ENCODE results near the gene R3HCC1L.

R3HCC1L gene

DNA sequence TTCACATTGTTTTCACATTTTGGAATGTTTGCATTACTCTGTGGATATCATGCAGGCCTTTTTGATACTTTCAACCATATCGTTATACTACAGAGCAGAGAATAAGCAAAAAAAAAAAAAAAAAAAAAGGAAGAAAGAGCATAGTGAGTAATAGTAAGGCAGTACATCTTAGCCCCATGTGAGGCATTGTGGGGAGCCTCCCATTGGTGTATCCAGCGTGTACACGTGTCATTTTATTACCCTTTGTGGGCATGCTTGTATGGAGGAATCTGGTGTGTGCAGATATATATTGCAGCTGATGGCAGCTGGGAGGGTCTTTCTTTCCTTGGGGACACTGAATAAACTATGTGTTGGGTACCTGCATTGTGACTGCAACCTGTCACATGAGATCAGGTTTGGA, 19.6 kb downstream of the R3HCC1L start:
- no peak overlapping the region for H3K4me3 ChIP-seq (ENCODE audit: insufficient read depth, low read length, poor library complexity, severe bottlenecking)
- H3K4me2 ChIP-seq (ENCODE audit: low read depth, low read length, poor library complexity, severe bottlenecking) = no peak overlapping the region
- H3K27me3 ChIP-seq (ENCODE audit: low read length) = no peaks in the 10 kb centered on the region
- TF ChIP-seq, protein P1, sequence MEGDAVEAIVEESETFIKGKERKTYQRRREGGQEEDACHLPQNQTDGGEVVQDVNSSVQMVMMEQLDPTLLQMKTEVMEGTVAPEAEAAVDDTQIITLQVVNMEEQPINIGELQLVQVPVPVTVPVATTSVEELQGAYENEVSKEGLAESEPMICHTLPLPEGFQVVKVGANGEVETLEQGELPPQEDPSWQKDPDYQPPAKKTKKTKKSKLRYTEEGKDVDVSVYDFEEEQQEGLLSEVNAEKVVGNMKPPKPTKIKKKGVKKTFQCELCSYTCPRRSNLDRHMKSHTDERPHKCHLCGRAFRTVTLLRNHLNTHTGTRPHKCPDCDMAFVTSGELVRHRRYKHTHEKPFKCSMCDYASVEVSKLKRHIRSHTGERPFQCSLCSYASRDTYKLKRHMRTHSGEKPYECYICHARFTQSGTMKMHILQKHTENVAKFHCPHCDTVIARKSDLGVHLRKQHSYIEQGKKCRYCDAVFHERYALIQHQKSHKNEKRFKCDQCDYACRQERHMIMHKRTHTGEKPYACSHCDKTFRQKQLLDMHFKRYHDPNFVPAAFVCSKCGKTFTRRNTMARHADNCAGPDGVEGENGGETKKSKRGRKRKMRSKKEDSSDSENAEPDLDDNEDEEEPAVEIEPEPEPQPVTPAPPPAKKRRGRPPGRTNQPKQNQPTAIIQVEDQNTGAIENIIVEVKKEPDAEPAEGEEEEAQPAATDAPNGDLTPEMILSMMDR (IDR thresholded peaks at IDR 0.05; ENCODE audit: insufficient read depth, low read length, poor library complexity, severe bottlenecking) = no peak
- TF ChIP-seq EZH2phosphoT487 (conservative IDR thresholded peaks at IDR 0.05; ENCODE audit: low read length) = no peak
- no peaks in the 10 kb centered on the region for H3K9me3 ChIP-seq (ENCODE audit: insufficient read depth, low read length)
- H3K36me3 ChIP-seq (ENCODE audit: low read length) = peaks cover 36% of the 10 kb centered on the region
- H2AFZ ChIP-seq (ENCODE audit: low read depth, low read length, severe bottlenecking) = no peak overlapping the region
- H3F3A ChIP-seq (ENCODE audit: insufficient read depth) = no peaks in the 10 kb centered on the region
- no peak overlapping the region for H3K27ac ChIP-seq (ENCODE audit: low read depth, low read length)
- no peak overlapping the region for H3K9ac ChIP-seq (ENCODE audit: low read length)
- H3K9me2 ChIP-seq (replicated peaks; ENCODE audit: insufficient read depth, low read length) = no peaks in the 10 kb centered on the region
- peaks cover 6% of the 10 kb centered on the region; the same call in 1 of the 2 replicates for H4K20me1 ChIP-seq (ENCODE audit: low read depth, low read length)
- peaks cover 83% of the 10 kb centered on the region for H3K79me2 ChIP-seq (ENCODE audit: insufficient read depth, low read length)

DNA sequence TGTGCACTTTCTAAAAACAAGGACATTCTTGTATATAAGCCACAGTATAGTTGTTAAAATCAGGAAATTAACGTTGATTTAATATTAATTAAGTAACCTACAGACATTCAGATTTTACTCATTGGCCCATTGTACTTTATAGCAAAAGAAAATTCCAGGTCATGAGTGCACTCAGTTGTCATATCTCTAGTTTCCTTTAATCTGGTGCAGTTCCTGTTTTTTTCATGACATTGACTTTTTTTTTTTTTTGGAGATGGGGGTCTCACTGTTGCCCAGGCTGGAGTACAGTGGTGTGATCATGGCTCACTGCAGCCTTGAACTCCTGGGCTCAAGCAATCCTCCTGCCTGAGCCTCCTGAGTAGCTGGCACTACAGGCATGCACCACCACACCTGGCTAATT, 24.1 kb downstream of the R3HCC1L start:
- Histone ChIP-seq H3K27me3 (ENCODE audit: low read length) (no peaks in the 10 kb centered on the region), H3K9ac (ENCODE audit: low read length) (no peak overlapping the region), H3K27ac (ENCODE audit: low read depth, low read length) (no peak overlapping the region), H3K9me2 (replicated peaks; ENCODE audit: insufficient read depth, low read length) (no peaks in the 10 kb centered on the region), H3K36me3 (ENCODE audit: low read length) (peaks cover 31% of the 10 kb centered on the region), H3F3A (ENCODE audit: insufficient read depth) (peaks cover 7% of the 10 kb centered on the region; the same call in 1 of the 2 replicates), H3K4me2 (ENCODE audit: low read depth, low read length, poor library complexity, severe bottlenecking) (no peak overlapping the region), H4K20me1 (ENCODE audit: low read depth, low read length) (peaks cover 6% of the 10 kb centered on the region; the same call in 1 of the 2 replicates), H3K79me2 (ENCODE audit: insufficient read depth, low read length) (peaks cover 89% of the 10 kb centered on the region), H3K4me3 (ENCODE audit: insufficient read depth, low read length, poor library complexity, severe bottlenecking) (no peak overlapping the region), H3K9me3 (ENCODE audit: insufficient read depth, low read length) (no peaks in the 10 kb centered on the region), H2AFZ (ENCODE audit: low read depth, low read length, severe bottlenecking) (no peak overlapping the region)
- TF ChIP-seq, protein P1 (IDR thresholded peaks at IDR 0.05; ENCODE audit: insufficient read depth, low read length, poor library complexity, severe bottlenecking) = no peak
- TF ChIP-seq EZH2phosphoT487 (conservative IDR thresholded peaks at IDR 0.05; ENCODE audit: low read length) = no peak

DNA sequence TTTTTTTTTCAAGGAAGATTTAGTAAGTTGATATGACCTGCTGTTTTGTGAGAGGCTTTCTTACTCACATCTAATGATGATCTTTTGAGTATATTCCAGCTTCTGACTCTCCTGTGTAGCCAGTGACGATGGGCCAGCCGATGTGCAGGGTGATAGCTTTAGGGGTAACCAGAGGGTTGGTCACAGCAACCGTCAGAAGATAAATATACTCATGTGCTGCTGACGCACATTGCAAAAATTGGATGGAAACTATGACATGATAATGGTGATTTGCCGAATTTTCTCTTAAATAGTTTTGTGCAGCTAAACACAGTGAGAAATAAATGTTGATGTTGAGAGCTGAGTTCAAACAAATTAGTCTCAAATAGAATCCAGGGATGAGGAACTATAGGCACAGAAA, 29.5 kb downstream of the R3HCC1L start:
- Histone ChIP-seq H3K36me3 (ENCODE audit: low read length) (peaks cover 19% of the 10 kb centered on the region), H3K79me2 (ENCODE audit: insufficient read depth, low read length) (peaks cover 49% of the 10 kb centered on the region), H4K20me1 (ENCODE audit: low read depth, low read length) (no peaks in the 10 kb centered on the region), H3K9ac (ENCODE audit: low read length) (no peak overlapping the region), H3F3A (ENCODE audit: insufficient read depth) (peaks cover 37% of the 10 kb centered on the region), H3K4me3 (ENCODE audit: insufficient read depth, low read length, poor library complexity, severe bottlenecking) (no peak overlapping the region), H2AFZ (ENCODE audit: low read depth, low read length, severe bottlenecking) (no peak overlapping the region), H3K4me2 (ENCODE audit: low read depth, low read length, poor library complexity, severe bottlenecking) (no peak overlapping the region), H3K27ac (ENCODE audit: low read depth, low read length) (peak overlapping the region; percentile 99), H3K9me2 (replicated peaks; ENCODE audit: insufficient read depth, low read length) (no peaks in the 10 kb centered on the region), H3K9me3 (ENCODE audit: insufficient read depth, low read length) (no peaks in the 10 kb centered on the region), H3K27me3 (ENCODE audit: low read length) (no peaks in the 10 kb centered on the region)
- no peak for TF ChIP-seq EZH2phosphoT487 (conservative IDR thresholded peaks at IDR 0.05; ENCODE audit: low read length)
- TF ChIP-seq, protein P1 (IDR thresholded peaks at IDR 0.05; ENCODE audit: insufficient read depth, low read length, poor library complexity, severe bottlenecking) = no peak
